Measurements from ENCODE around the gene SPTSSB.

DNA sequence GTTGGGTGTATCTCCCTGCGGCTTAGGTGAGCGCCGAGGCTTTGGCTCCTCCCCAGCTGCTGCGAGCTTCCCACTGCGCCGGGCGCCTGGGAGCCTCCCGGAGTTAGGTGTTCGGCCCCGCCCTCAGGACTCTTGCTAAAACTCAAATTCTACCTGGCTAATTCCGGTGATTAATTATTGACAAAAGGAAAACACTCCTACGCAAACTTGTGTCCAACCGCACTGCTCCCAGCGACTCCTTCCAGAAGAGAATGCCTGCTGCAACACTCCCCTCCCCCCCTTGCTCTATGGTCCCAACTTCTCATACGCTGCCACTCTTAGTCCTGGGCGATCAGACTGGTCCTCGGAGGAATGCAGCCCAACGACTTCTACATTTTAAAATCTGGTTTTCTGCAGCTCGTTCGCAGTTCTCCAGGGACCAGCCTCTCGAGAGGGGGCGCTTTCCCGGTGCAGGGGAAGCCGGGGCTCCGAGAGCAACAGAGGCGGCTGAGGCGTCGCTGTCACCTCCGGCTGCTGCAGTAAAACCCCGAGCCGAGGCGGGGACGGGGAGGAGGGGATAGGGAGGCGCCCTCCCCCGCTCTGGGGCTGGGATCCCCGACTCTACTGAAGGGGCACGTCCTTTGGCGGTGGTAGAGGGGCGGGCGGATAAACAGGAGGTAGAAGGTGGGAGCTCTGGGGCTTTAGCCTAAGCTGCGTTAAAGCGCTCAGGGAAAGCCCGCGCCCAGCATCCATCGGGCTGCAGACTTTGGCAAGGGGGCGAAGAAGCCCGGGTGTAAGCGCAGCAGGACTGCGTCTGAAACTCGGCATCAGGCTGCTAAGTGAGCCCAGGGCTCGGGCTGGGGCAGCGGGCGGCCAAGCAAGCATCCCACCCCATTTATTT lies at the start of gene SPTSSB:
- TF ChIP-seq, protein P1, sequence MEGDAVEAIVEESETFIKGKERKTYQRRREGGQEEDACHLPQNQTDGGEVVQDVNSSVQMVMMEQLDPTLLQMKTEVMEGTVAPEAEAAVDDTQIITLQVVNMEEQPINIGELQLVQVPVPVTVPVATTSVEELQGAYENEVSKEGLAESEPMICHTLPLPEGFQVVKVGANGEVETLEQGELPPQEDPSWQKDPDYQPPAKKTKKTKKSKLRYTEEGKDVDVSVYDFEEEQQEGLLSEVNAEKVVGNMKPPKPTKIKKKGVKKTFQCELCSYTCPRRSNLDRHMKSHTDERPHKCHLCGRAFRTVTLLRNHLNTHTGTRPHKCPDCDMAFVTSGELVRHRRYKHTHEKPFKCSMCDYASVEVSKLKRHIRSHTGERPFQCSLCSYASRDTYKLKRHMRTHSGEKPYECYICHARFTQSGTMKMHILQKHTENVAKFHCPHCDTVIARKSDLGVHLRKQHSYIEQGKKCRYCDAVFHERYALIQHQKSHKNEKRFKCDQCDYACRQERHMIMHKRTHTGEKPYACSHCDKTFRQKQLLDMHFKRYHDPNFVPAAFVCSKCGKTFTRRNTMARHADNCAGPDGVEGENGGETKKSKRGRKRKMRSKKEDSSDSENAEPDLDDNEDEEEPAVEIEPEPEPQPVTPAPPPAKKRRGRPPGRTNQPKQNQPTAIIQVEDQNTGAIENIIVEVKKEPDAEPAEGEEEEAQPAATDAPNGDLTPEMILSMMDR (IDR thresholded peaks at IDR 0.05; ENCODE audit: low read depth, low read length, poor library complexity, severe bottlenecking), result no peak
- no peak for TF ChIP-seq EZH2phosphoT487 (IDR thresholded peaks at IDR 0.05; ENCODE audit: borderline replicate concordance, low read length)

Measured in DOHH2 (cell line).